ENCODE results near the gene NLGN3.

The NLGN3 gene

GRCh38 chrX:71106427-71106826 lies 38.2 kb upstream of the NLGN3 start, which contains the start of gene CXorf65:
CXorf65 (minus strand) TSS chrX:71106740; CDS start chrX:71106556, 184 bp downstream.
- no peak within 1 kb of the TSS for H3K4me3 ChIP-seq (ENCODE audit: low read length)
- peaks cover 12% of the 10 kb centered on the region for H3K27me3 ChIP-seq (ENCODE audit: control insufficient read depth, insufficient read depth, low read length)
- no peaks in the 10 kb centered on the region for H3K4me1 ChIP-seq (ENCODE audit: control insufficient read depth, insufficient read depth, low read length)
- H3K9ac ChIP-seq (ENCODE audit: low read length): no peak within 1 kb of the TSS
- H3K27ac ChIP-seq (ENCODE audit: low read depth, low read length): no peak within 1 kb of the TSS
- no peaks in the 10 kb centered on the region for H3K36me3 ChIP-seq (ENCODE audit: control insufficient read depth, insufficient read depth, low read length)

GRCh38 chrX:71107245-71107644 lies 37.4 kb upstream of the NLGN3 start:
- H3K36me3 ChIP-seq (ENCODE audit: control insufficient read depth, insufficient read depth, low read length): no peaks in the 10 kb centered on the region
- H3K4me1 ChIP-seq (ENCODE audit: control insufficient read depth, insufficient read depth, low read length): no peaks in the 10 kb centered on the region
- H3K9ac ChIP-seq (ENCODE audit: low read length): no peak overlapping the region
- no peak overlapping the region for H3K4me3 ChIP-seq (ENCODE audit: low read length)
- H3K27me3 ChIP-seq (ENCODE audit: control insufficient read depth, insufficient read depth, low read length): peaks cover 12% of the 10 kb centered on the region
- H3K27ac ChIP-seq (ENCODE audit: low read depth, low read length): no peak overlapping the region

- H3K4me1 ChIP-seq (ENCODE audit: control insufficient read depth, insufficient read depth, low read length): no peaks in the 10 kb centered on the region
- no peak overlapping the region for H3K4me3 ChIP-seq (ENCODE audit: low read length)
- H3K36me3 ChIP-seq (ENCODE audit: control insufficient read depth, insufficient read depth, low read length): no peaks in the 10 kb centered on the region
- peaks cover 12% of the 10 kb centered on the region for H3K27me3 ChIP-seq (ENCODE audit: control insufficient read depth, insufficient read depth, low read length)
- no peak overlapping the region for H3K9ac ChIP-seq (ENCODE audit: low read length)
- no peak overlapping the region for H3K27ac ChIP-seq (ENCODE audit: low read depth, low read length)
Measured at GRCh38 chrX:71107762-71108360, 36.8 kb upstream of the NLGN3 start.

GRCh38 chrX:71109051-71109450 lies 35.6 kb upstream of the NLGN3 start:
- no peaks in the 10 kb centered on the region for H3K36me3 ChIP-seq (ENCODE audit: control insufficient read depth, insufficient read depth, low read length)
- peaks cover 12% of the 10 kb centered on the region for H3K27me3 ChIP-seq (ENCODE audit: control insufficient read depth, insufficient read depth, low read length)
- no peak overlapping the region for H3K9ac ChIP-seq (ENCODE audit: low read length)
- no peak overlapping the region for H3K27ac ChIP-seq (ENCODE audit: low read depth, low read length)
- no peak overlapping the region for H3K4me3 ChIP-seq (ENCODE audit: low read length)
- H3K4me1 ChIP-seq (ENCODE audit: control insufficient read depth, insufficient read depth, low read length): no peaks in the 10 kb centered on the region

- peaks cover 9% of the 10 kb centered on the region for H3K27me3 ChIP-seq (ENCODE audit: control insufficient read depth, insufficient read depth, low read length)
- no peaks in the 10 kb centered on the region for H3K36me3 ChIP-seq (ENCODE audit: control insufficient read depth, insufficient read depth, low read length)
- H3K27ac ChIP-seq (ENCODE audit: low read depth, low read length): no peak within 1 kb of the TSS
- H3K4me3 ChIP-seq (ENCODE audit: low read length): peak within 1 kb of the TSS; percentile 55
- H3K9ac ChIP-seq (ENCODE audit: low read length): no peak within 1 kb of the TSS
- H3K4me1 ChIP-seq (ENCODE audit: control insufficient read depth, insufficient read depth, low read length): no peaks in the 10 kb centered on the region
Measured at GRCh38 chrX:71111141-71111843, 33.3 kb upstream of the NLGN3 start, which contains the start of gene IL2RG. IL2RG (minus strand) TSS chrX:71111577; CDS start chrX:71111539, 38 bp downstream.

- Histone ChIP-seq H3K27ac (ENCODE audit: low read depth, low read length) (no peak overlapping the region), H3K4me3 (ENCODE audit: low read length) (peak overlapping the region; percentile 54), H3K36me3 (ENCODE audit: control insufficient read depth, insufficient read depth, low read length) (no peaks in the 10 kb centered on the region), H3K27me3 (ENCODE audit: control insufficient read depth, insufficient read depth, low read length) (peaks cover 9% of the 10 kb centered on the region), H3K4me1 (ENCODE audit: control insufficient read depth, insufficient read depth, low read length) (no peaks in the 10 kb centered on the region), H3K9ac (ENCODE audit: low read length) (no peak overlapping the region)
Measured at GRCh38 chrX:71111921-71112431, 32.7 kb upstream of the NLGN3 start.

- Histone ChIP-seq H3K36me3 (ENCODE audit: control insufficient read depth, insufficient read depth, low read length) (peaks cover 4% of the 10 kb centered on the region), H3K9ac (ENCODE audit: low read length) (no peak overlapping the region), H3K27ac (ENCODE audit: low read depth, low read length) (no peak overlapping the region), H3K27me3 (ENCODE audit: control insufficient read depth, insufficient read depth, low read length) (no peaks in the 10 kb centered on the region), H3K4me3 (ENCODE audit: low read length) (no peak overlapping the region), H3K4me1 (ENCODE audit: control insufficient read depth, insufficient read depth, low read length) (no peaks in the 10 kb centered on the region)
Measured at GRCh38 chrX:71117358-71117757, 27.3 kb upstream of the NLGN3 start.

GRCh38 chrX:71118032-71118984 lies 26.3 kb upstream of the NLGN3 start, which contains the start of gene MED12:
MED12 (plus strand) TSS chrX:71118596; CDS start chrX:71118755, 159 bp downstream.
- Histone ChIP-seq H3K27me3 (ENCODE audit: control insufficient read depth, insufficient read depth, low read length) (no peaks in the 10 kb centered on the region), H3K4me1 (ENCODE audit: control insufficient read depth, insufficient read depth, low read length) (no peaks in the 10 kb centered on the region), H3K36me3 (ENCODE audit: control insufficient read depth, insufficient read depth, low read length) (peaks cover 8% of the 10 kb centered on the region), H3K27ac (ENCODE audit: low read depth, low read length) (peak within 1 kb of the TSS; percentile 73), H3K4me3 (ENCODE audit: low read length) (peak within 1 kb of the TSS; percentile 67), H3K9ac (ENCODE audit: low read length) (peak within 1 kb of the TSS; percentile 14)

GRCh38 chrX:71118985-71119535 lies 25.6 kb upstream of the NLGN3 start:
- Histone ChIP-seq H3K4me1 (ENCODE audit: control insufficient read depth, insufficient read depth, low read length) (no peaks in the 10 kb centered on the region), H3K9ac (ENCODE audit: low read length) (no peak overlapping the region), H3K4me3 (ENCODE audit: low read length) (peak overlapping the region; percentile 67), H3K27ac (ENCODE audit: low read depth, low read length) (peak overlapping the region; percentile 73), H3K36me3 (ENCODE audit: control insufficient read depth, insufficient read depth, low read length) (peaks cover 11% of the 10 kb centered on the region), H3K27me3 (ENCODE audit: control insufficient read depth, insufficient read depth, low read length) (no peaks in the 10 kb centered on the region)

- Histone ChIP-seq H3K9ac (ENCODE audit: low read length) (no peak overlapping the region), H3K36me3 (ENCODE audit: control insufficient read depth, insufficient read depth, low read length) (peaks cover 26% of the 10 kb centered on the region), H3K4me1 (ENCODE audit: control insufficient read depth, insufficient read depth, low read length) (no peaks in the 10 kb centered on the region), H3K27me3 (ENCODE audit: control insufficient read depth, insufficient read depth, low read length) (peaks cover 3% of the 10 kb centered on the region), H3K27ac (ENCODE audit: low read depth, low read length) (no peak overlapping the region), H3K4me3 (ENCODE audit: low read length) (no peak overlapping the region)
Measured at GRCh38 chrX:71128166-71128833, 16.3 kb upstream of the NLGN3 start.

- Histone ChIP-seq H3K36me3 (ENCODE audit: control insufficient read depth, insufficient read depth, low read length) (peaks cover 23% of the 10 kb centered on the region), H3K4me3 (ENCODE audit: low read length) (no peak overlapping the region), H3K9ac (ENCODE audit: low read length) (no peak overlapping the region), H3K27me3 (ENCODE audit: control insufficient read depth, insufficient read depth, low read length) (peaks cover 3% of the 10 kb centered on the region), H3K27ac (ENCODE audit: low read depth, low read length) (no peak overlapping the region), H3K4me1 (ENCODE audit: control insufficient read depth, insufficient read depth, low read length) (no peaks in the 10 kb centered on the region)
Measured at GRCh38 chrX:71128915-71129765, 15.5 kb upstream of the NLGN3 start.
